Measurements from ENCODE around the gene RBM39.

Gene RBM39

DNA sequence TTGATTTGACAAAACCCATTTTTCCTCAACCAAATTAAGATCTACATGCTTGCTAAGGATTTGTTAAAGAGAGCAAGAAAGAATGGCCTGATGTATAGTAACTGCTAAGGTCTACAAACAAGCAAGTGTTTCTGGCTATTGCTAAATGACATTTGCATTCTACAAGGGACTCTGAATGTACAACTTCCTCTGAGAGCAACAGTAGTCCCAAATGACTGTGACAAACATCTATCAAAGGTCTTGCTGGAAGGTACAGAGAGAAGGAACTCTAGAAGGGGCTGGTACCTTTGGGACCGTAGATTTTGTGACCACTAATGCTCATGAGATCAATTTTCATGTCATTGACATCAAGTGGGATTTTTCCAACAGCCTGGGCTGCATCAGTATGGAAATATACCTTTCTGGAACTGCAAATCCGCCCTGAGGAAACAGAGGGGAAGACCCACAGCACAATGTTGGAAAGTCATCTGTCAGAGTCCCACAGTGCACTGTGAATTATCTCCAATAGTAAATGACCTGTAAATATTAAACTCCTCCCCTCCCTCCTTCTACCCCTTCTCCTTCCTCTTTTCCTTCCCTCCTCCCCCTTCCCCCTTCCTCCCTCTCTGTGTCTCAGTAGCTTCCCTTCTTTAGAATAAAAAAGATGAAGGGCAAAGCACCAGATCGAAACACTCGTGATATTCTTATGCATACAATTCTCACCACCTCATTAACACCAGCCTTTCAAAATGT lies 61.4 kb downstream of the RBM39 start:
- in situ Hi-C loops (cut with MboI; ENCODE audit: low sequenced_read_pairs) = no loop called here

DNA sequence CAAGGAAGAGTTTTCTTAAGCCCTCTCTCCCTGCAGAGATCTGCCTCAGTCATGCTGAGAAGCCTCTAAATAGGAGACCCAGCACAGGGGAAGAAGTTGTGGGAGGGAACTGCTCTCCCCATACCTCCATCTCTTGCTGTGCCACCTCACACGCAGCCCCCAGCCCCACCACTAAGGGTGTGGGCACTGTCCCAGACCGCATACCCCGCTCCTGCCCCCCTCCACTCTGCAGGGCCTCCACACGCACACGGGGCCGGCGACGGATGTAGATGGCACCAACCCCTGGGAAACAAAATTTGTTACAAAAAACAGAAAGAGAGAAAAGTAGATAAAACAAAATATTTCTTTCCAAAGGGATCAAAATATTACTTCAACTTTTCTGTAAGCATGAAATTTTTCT lies 67.1 kb downstream of the RBM39 start:
- in situ Hi-C loops (cut with MboI; ENCODE audit: low sequenced_read_pairs) = no loop called here

- in situ Hi-C loops (cut with MboI; ENCODE audit: low sequenced_read_pairs) = no loop called here
Measured at GRCh38 chr20:35673884-35674283, 68.2 kb downstream of the RBM39 start.

DNA sequence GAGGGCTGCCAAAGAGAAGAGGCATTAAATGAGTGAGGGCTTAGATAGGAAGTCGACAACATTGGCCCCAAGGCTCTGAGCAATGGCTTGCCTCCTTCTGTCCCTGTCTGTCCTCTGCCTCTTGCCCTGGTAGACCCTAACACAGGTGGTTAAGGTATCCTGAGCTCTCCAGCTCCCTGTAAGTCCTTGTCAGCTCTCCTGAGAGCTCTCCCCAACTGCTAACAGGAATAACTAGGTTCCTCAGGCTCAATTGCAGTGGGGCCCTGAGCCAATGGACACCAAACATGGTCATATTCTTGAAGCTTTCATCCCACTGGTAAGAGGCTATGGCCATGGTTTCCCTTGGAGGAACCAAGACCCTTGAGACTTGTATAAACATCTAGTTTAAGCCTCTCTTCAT lies 72.4 kb downstream of the RBM39 start:
- in situ Hi-C loops (cut with MboI; ENCODE audit: low sequenced_read_pairs) = no loop called here

DNA sequence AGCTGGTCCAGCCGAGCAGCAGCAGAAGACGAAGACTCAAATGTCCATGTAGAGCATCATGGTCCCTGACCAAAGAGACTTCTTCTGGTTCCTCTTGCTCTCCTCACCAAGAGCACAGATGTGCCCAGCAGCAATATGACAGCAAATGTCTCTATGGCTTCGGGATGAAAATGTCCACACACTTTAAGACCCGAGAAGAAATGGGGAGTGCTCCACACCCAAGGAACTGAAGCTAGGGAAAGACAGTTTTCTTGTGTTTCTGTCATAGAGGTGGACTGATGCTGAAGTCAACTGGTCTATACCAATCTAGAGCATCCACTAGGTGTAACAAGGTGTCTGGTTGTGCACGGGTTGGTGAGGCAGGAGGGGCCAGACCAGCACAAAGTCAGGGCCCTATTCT lies 72.8 kb downstream of the RBM39 start:
- in situ Hi-C loops (cut with MboI; ENCODE audit: low sequenced_read_pairs) = no loop called here

GRCh38 chr20:35665949-35666288 lies 76.1 kb downstream of the RBM39 start:
- in situ Hi-C loops (cut with MboI; ENCODE audit: low sequenced_read_pairs) = no loop called here

GRCh38 chr20:35664466-35665206 lies 77.4 kb downstream of the RBM39 start, which contains the start of the genes CPNE1 and RBM12:
TSS of gene CPNE1 (minus strand) at chr20:35664900. CDS start at chr20:35632923, 31,977 bp downstream.
TSS of gene RBM12 (minus strand) at chr20:35664900. CDS start at chr20:35655322, 9,578 bp downstream.
- in situ Hi-C loops (cut with MboI; ENCODE audit: low sequenced_read_pairs) = no loop called here

DNA sequence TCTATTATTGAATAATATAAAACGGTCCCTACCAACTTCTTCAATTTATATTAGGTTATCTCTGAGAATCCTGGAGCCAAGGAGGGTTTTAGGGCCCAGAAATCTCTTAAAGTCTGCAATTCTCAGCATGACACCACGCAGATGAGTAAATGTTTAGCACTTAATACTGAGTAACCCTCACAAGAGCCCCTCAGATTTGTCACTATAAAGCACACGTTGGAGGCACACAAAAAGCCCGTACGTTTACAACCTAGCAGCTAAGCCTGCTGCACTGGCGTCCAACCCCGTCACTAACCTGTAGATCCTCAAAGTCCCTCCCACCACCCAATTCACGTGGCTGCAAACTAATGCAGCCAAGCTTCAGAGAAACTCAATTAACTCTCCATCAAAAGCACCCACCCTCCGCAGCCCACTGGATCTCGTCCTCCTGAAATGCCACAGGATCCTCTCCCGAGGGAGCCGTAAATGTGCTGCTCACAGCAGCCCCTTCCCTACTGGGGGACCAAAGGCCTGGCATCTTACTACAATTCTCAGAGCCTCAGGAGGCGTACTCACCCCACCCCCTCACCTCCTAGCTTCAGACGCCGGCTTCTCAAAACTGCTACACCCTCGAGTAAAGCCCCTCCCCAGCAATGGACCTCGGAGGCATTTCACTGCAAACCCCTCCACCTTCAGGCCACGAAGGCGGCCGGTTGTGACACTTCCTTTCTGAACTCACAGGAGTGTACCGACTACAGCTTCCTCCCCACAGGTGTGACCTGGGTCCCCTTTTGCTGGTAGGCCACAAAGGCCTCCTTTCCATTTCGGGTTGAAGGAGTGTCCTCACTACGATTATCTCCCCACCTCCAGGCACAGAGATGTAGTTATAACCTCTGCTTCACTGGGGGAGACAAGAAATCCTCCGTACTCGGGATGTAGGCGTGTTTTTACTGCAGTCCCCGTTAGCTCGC lies 78.3 kb downstream of the RBM39 start:
- in situ Hi-C loops (cut with MboI; ENCODE audit: low sequenced_read_pairs) = no loop called here

DNA sequence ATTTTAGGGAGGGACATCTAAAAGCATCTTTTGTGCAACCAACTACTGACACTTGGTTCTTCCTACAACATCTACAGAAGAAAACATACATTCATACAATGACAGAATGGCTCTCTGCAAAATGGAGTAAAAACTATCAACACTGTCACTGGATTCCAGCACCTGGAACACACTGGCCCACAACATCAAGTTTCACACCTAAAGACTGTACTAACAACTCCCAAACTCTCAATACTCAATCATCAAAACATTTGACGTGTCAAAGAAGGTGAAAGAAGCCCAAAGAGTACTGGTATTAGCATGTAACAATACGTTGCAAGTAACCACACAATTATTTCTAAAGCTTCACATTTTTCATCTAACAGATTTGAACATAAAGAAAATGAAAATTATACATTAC lies 79.5 kb downstream of the RBM39 start:
- in situ Hi-C loops (cut with MboI; ENCODE audit: low sequenced_read_pairs) = no loop called here

- in situ Hi-C loops (cut with MboI; ENCODE audit: low sequenced_read_pairs) = no loop called here
Measured at GRCh38 chr20:35661908-35662307, 80.2 kb downstream of the RBM39 start.

- in situ Hi-C loops (cut with MboI; ENCODE audit: low sequenced_read_pairs) = no loop called here
Measured at GRCh38 chr20:35661053-35661452, 81.0 kb downstream of the RBM39 start.

- in situ Hi-C loops (cut with MboI; ENCODE audit: low sequenced_read_pairs) = no loop called here
Measured at GRCh38 chr20:35660122-35660937, 81.7 kb downstream of the RBM39 start.

- in situ Hi-C loops (cut with MboI; ENCODE audit: low sequenced_read_pairs) = no loop called here
Measured at GRCh38 chr20:35657271-35657670, 84.8 kb downstream of the RBM39 start.

DNA sequence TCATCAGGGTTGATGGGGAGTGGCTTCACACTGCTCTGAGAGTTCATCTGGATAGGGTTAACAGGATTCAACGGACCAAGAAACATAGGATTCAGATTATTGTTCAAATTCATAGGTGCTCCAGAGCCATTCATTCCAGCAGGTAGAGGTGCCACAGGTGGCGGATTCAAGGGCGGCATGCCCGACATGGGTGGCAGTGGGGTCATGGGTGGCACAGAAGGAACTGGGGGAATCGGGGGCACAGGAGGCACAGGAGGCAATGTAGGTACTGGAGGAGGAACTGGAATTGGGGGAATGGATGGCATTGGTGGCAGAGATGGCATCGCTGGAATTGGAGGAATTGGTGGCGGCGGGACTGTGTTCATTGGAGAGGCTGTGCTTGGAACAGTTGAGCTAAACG lies 87.6 kb downstream of the RBM39 start:
- in situ Hi-C loops (cut with MboI; ENCODE audit: low sequenced_read_pairs) = no loop called here

GRCh38 chr20:35653893-35654292 lies 88.2 kb downstream of the RBM39 start:
- in situ Hi-C loops (cut with MboI; ENCODE audit: low sequenced_read_pairs) = no loop called here
